A549 (cell line): ENCODE data around the gene TPBGL.

Source experiments
- POLR2A ChIP-seq: IDR thresholded peaks from 2 replicates; pipeline ENCODE4 v1.6.1; 2012; ENCODE audit warnings: mild to moderate bottlenecking, low read length
- TF ChIP-seq, protein P1 (sequence below): IDR thresholded peaks from 2 replicates; pipeline ENCODE4 v1.6.1; 2012

GRCh38 chr11:75200051-75200450, 40.5 kb upstream of the TPBGL start:
- no peak for TF ChIP-seq POLR2A
- TF ChIP-seq, protein P1, sequence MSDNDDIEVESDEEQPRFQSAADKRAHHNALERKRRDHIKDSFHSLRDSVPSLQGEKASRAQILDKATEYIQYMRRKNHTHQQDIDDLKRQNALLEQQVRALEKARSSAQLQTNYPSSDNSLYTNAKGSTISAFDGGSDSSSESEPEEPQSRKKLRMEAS = no peak
